GM12865 (cell line): ENCODE measurements around the gene PTPRE.

ENCODE experiments used
- DNase-seq: peaks from one replicate; pipeline ENCODE4 v3.0.0; 2010; ENCODE audit warnings: low read depth
- H3K4me3 ChIP-seq: 2 replicates; pipeline ENCODE4 v1.5.1; 2011; ENCODE audit warnings: mild to moderate bottlenecking, low read depth, low read length, control low read depth
- TF ChIP-seq, protein P1 (sequence below): IDR thresholded peaks from 2 replicates; pipeline ENCODE4 v1.5.1; 2011; ENCODE audit warnings: low read length, control low read depth, low read depth, inconsistent platforms; ENCODE audit not compliant: insufficient read depth; ENCODE audit errors: missing control alignments

PTPRE gene

GRCh38 chr10:127959428-127959827, 52.5 kb downstream of the PTPRE start:
- H3K4me3 ChIP-seq, result no peak overlapping the region
- DNase-seq, result no peak
- TF ChIP-seq, protein P1, sequence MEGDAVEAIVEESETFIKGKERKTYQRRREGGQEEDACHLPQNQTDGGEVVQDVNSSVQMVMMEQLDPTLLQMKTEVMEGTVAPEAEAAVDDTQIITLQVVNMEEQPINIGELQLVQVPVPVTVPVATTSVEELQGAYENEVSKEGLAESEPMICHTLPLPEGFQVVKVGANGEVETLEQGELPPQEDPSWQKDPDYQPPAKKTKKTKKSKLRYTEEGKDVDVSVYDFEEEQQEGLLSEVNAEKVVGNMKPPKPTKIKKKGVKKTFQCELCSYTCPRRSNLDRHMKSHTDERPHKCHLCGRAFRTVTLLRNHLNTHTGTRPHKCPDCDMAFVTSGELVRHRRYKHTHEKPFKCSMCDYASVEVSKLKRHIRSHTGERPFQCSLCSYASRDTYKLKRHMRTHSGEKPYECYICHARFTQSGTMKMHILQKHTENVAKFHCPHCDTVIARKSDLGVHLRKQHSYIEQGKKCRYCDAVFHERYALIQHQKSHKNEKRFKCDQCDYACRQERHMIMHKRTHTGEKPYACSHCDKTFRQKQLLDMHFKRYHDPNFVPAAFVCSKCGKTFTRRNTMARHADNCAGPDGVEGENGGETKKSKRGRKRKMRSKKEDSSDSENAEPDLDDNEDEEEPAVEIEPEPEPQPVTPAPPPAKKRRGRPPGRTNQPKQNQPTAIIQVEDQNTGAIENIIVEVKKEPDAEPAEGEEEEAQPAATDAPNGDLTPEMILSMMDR, result no peak

- no peak for DNase-seq
- TF ChIP-seq, protein P1, result no peak
- no peak overlapping the region for H3K4me3 ChIP-seq
Observed at GRCh38 chr10:127961071-127961470, 54.2 kb downstream of the PTPRE start.

DNA sequence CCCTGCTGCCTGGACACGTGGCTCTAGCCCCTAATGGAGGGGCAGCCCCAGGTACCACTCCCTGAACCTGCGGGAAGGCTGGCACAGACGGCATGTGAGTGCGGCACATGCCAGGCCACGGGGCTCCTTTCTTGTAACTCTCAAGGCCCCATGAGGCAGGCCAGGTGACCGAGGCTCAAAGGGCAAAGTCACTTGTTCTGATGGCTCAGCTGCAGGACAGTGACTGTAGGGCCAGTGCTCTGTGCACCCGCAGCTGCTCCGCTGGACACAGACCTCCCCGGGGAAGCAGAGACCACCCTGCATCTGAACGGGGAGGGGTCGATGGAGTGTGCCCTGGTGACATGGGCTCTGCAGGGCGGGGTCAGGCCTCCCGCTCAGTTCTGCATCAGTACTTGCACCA, 55.3 kb downstream of the PTPRE start:
- TF ChIP-seq, protein P1, result no peak
- DNase-seq, result no peak
- no peak overlapping the region for H3K4me3 ChIP-seq

DNA sequence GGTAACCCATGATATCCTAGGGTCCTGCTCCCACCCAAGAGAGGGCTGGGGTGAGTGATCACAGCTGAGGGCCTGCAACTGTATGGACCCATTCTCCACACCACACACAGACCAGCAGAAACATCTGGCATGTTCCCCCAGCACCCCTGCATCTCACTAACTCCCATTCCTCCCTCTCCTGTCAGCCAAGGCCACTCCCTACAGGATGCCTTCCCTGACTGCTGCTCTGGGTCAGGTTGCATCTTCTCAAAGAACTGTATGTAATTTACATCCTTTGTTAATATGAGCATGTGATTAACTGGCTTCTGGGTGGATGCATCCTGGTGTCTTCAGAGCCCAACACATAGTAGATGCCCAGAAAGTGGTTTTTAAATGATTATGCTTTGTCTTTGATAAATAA, 56.2 kb downstream of the PTPRE start:
- DNase-seq, result no peak
- TF ChIP-seq, protein P1, result no peak
- no peak overlapping the region for H3K4me3 ChIP-seq

- TF ChIP-seq, protein P1, result no peak
Observed at GRCh38 chr10:127964621-127965020, 57.7 kb downstream of the PTPRE start.

DNA sequence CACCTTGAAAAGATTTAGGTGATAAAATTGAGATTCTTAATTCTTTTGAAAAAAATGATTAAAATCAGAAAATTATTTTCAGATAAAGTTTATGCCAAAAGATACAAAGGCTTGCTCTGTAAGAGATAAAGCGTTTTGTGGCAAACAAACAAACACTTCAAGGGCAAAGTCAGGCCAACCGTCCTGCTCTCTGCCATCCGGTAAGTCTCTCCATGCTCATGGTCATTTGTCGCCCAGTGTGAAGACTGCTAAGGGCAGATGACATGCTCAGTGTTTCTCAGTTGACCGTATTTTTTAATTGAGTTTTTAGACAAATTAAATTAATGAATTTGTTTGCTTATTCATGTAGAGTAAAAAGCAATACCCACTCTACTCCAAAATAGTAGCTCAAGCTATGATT, 60.0 kb downstream of the PTPRE start:
- no peak overlapping the region for H3K4me3 ChIP-seq
- no peak for DNase-seq
- TF ChIP-seq, protein P1, result no peak

More at GRCh38 chr10:127964621-127965020, 57.7 kb downstream of the PTPRE start:
- no peak overlapping the region for H3K4me3 ChIP-seq
- DNase-seq, result no peak

DNA sequence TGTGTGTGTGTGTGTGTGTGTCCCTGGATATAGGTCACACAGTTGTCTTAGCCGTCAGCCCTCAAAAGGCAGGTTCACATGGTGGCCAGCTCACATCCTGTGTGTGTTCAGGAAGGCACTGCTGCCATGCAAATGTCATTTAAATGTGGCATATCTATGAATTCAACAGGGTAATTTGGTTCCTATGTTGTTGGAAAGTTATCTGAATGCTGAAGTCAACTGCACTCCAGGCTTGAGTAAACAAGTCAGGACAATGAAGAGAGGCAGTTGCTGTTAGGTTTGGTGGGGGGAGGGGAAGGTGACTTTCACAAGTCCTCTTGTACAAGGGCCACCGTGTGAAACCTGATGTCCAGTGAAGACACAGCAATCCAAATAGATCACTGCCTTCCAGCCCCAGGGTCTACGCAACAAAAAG, 61.1 kb downstream of the PTPRE start:
- DNase-seq, result no peak
- H3K4me3 ChIP-seq, result no peak overlapping the region
- TF ChIP-seq, protein P1, result no peak
